Nucleus accumbens (tissue), 56 donors: ENCODE measurements around the gene APBB1IP.
"Not testable (repeated sequence)": the region's sequence is repeated elsewhere in the genome, so short reads cannot be mapped to it uniquely, and the experiment has no call there.

ENCODE experiments used
- DNase-seq, 56 donors: peaks; one replicate each; lab custom pipeline; 2025; lab: John Stamatoyannopoulos, UW

The APBB1IP gene

DNA sequence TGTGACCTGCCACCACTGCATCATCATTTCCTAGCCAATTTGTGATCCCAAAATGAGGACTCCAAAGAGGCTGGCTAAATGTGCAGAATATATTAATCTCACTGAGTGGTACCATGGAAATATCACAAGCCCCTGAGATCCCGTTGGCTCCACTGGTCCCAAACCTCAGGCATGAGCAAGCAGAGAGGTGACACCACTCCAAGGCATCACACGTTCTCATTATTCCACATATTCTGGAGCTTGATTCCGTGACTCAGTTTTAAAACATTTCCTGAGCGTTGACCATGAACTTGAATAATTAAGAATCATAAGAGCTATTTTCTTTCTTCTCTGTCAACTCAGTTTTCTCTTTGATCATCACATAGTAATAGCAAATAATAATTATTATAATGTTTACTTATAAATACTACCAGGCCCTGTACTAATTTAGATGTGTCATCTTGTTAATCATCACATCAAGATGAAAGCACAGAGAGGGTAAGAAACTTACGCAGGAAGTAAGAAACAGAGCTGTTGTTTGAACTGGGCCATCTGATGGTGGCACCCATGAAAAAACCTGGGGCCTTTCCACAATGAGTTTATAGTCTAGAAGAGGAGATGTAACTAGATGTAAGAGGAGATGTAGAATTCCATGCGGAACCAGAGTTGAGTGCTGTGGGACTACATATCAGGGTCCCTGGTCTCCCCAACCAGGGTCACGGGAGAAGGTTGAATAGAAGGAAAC lies 3.5 kb downstream of the APBB1IP start:
- DNase-seq: no peak

DNA sequence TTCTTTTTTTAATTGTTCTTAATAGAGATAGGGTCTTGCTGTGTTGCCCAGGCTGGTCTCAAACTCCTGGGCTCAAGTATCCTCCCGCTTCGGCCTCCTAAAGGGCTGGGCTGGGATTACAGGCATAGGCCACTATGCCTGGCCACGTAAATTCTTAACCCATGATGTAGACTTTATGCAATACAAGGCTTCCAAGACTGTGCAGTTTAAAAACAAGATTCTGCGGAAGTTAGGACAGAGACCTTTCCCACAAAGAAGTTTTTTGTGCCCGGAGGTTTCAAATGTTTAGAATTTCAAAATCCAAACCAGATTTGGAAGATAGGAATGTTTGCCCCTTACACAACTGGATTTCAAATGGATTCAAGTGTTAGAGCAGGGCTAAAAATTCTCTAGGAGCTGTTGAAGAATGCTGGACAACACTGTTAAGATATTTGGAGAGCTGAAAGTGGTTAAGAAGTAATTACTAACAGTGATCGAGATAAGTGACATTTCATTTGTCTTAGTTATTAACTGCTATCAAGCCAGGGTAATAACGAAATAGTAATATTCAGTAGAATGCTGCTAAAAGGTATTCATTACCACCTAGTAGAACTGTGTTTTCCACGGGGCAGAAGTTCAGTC lies 7.4 kb downstream of the APBB1IP start:
- DNase-seq: no peak

DNA sequence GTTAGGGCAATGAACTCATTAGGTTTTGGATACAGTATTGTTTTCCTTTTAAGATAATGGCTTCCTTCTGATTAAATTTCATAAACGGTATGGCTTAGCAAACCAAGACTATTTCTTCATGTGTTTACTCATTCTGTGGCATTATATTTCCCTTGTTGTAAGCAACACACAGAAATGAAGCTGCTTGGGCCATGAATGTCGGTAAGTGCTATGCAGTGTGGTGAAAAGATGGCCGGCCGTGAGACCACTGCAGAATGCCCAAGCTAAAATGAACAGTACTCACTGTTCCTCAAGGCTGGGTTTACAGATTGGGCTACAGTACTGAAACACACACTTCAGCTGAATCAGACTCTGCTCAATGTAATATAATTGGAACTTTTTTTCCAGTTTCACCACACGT lies 8.1 kb downstream of the APBB1IP start:
- DNase-seq: no peak

DNA sequence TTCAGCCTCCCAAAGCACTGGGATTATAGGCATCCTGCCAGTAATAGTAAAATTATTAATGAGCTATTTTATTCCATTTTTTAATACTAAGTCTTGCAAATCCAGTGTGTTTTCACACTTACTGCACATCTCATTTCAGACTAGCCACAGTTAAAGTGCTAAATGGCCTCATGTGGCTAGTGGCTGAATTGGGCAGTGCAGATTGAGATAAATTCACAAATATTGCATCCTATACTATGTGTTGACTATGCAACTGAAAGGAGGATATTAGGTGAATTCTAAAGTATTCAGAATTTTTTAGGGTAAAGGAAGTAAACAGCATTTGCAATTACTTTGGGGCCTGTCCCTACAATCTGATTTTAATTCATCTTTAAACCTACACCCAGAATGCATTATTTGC lies 10.2 kb downstream of the APBB1IP start:
- no peak for DNase-seq

DNA sequence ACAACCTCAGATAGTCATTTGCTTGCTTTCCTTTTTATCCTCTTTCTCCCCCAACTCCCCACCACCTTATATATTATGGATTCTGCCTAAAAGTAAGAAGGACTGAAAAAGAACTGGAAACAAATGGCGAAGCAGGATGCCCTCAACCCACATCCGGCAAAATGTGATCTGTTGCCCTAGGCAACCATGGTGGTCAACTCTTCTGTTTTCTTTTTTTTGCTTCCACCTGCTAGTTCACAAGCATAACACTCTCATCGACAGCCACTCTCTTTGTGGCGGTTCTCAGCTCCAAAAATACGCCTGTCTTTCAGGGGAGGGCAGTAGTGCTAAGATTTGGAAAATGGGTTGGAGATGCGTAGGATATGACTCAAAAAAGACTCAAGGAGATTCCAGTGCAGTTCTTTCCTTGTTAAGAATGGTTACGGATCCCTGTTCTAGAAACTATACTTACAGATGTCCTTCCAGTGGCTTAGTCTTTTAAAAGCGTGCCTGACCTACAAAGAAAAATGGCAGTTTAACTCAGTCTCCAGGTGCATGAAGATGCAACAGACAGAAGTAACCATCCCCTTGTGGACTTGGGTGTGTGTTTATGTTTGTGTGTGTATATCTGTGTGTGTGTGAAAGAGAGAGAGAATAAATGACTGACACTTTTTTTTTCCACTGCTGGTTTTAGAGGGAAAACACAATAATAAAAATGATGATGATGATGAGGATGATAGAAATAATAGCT lies 10.7 kb downstream of the APBB1IP start:
- DNase-seq: no peak

DNA sequence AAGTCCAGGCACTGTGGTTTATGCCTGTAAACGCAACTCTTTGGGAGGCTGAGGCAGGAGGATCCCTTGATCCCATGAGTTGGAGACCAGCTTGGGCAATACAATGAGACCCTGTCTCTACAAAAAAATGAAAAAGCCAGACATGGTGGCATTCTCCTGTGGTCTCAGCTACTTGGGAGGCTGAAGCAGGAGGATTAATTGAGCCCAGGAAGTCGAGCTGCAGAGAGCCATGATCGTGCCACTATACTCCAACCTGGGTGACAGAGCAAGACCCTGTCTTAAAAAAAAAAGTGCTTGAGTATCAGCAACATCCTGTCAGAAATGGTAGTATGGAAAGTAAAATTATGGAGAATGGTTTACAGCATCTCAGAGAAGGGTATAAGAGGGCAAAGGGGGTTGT lies 11.6 kb downstream of the APBB1IP start:
- no peak for DNase-seq

DNA sequence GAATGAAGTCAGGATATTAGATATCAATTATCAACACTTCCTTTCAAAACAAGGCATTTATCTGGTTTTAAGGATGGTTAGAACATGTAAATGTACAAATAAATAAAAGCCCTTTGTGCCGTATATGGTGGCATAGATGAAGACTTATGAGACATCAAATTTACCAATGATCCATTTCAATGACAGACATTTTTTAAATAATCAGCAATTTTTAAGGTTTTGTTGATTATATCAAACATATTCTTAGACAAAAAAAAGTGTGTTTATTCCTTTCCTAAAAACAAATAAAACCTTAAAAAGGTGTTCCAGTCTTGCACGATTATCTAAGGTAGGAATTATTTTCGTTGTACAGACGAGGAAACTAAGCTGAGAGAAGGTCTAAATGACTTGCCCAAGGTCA lies 13.8 kb downstream of the APBB1IP start:
- DNase-seq: no peak

DNA sequence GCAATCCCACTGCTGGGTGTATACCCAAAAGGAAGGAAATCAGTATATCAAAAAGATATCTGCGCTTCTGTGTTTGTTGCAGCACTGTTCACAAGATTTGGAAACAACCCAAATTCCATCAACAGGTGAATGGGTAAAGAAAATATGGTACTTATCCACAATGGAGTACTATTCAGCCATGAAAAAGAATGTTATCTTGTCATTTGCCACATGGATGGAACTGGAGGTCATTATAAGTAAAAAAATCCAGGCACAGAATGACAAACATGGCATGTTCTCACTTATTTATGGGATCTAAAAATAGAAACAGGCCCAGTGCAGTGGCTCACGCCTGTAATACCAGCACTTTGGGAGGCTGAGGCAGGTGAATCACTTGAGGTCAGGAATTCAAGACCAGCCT lies 15.7 kb downstream of the APBB1IP start:
- DNase-seq: no peak

DNA sequence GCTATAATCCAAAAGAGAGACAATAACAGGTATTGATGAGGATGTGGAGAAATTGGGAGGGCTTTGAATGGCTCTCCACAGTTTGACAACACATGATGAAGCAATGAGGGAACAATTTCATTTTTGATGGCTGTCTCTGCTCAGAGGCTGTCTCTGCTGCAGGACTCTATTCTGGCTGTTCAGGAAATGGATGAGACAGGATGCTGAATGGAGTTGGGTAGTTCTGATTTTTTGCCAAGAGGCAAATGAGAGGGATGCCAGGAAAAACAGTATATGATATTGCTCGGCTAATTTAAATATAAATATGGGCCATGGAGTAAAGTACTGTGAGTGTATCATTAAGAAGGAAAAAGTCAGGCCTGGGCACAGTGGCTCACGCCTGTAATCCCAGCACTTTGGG lies 16.8 kb downstream of the APBB1IP start:
- DNase-seq: no peak

DNA sequence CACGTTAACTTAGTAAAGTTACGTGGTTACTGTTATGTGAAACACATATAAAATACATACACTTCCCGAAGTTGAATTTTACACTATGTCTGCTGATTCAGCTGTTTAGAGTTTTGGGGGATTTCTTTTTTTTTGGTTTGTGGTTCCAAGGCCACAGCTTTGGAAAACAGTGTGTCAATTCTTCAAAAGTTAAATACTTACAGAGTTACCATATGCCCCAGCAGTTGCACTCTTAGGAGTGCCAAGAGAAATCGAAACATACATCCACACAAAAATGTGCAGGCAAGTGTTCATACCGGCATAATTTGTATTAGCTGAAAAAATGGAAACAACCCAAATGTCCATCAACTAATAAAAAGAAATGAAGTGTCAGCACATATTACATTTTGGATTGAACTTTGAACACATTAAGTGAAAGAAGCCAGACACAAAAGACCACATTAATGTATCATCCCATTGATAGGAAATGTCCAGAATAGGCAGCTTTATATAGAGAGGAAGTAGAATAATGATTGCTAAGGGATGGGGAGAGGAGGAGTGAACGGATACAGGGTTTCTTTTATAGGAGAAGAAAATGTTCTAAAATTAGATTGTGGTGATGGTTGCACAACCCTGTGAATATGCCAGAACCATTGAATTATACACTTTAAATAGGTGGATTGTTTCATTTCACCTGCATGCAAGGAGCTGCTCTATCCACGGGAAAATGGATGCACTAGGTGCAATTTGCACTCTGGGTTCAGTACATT lies 17.6 kb downstream of the APBB1IP start:
- DNase-seq: no peak

DNA sequence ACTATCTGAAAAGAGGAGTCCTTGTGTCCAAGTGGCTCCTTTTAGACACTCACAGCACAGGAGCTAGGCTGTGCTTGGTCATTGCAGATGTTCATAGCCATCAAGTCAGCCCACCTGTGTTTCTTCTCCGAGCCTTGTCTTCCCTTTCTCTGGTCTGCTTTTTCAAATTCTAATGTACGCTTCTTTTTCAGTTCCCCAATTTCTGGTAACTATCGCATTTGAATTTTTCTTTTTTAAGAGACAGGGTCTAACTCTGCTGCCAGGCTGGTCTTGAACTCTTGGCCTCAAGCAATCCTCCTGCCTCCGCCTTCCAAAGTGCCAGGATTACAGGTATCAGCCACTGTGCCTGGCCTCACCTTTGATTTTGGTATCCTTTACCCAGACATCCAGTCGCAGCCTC lies 18.9 kb downstream of the APBB1IP start:
- DNase-seq: no peak

DNA sequence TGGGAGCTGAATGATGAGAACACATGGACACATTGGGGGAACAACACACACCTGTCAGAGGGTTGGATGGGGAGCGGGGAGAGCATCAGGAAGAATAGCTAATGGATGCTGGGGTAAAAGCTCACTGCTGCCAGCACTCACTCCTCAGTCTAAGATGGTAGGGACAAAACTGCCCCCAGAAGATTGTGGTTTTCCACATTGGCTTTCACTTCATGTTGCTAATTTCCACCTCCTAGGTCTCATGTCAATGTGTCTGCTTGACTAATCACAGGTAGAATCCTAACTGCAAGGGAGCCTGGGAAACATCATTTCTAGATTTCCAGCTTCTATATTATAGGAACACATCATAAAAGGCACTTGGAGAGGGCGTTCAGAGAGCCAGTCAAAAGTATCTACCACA lies 22.6 kb downstream of the APBB1IP start:
- DNase-seq: no peak

DNA sequence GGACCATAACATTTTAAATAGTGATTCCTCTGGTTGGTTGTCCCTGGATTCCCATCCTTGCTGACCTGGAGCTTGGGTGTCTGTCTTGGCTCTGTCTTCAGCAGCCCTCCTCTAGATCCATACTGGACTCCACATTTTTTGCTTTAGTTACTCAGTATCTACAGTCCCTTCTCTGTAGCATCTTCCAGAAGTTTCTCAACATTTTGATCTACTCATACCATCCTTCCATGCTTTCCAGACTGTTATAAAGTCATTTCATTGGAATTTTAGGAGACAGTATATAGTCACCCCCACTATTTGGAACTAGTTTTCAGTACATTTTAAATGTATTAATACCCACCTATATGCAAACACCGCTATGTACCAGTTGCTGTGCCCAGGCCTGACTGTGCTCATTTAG lies 25.8 kb downstream of the APBB1IP start:
- no peak for DNase-seq

DNA sequence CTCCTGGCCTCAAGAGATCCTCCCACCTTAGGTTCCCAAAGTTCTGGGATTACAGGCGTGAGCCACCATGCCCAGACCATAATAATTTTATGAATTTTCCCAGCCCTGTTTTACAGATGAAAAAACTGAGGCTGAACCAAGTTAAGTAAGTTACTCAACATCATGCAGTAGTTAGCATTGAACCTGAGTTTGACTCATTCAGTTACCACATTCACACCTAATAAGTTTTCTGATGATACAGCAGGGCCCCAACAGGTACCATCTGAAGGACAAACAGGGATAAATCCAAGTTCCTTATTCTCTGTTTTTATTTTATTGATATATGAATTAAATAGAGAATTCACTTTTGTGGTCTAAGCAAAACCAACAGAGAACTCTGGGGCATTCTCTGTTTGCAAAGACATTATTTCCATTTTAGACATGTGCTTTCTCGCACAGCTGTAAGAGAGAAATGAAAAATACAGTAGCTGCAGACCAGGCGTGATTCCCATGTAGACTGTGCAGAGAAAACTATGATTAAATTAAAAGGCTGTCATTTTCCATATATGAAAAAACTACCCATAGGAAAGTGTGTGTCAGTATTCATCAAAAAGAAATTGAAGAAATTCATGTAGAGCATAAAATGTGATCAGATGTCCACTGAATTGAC lies 26.6 kb downstream of the APBB1IP start:
- no peak for DNase-seq

DNA sequence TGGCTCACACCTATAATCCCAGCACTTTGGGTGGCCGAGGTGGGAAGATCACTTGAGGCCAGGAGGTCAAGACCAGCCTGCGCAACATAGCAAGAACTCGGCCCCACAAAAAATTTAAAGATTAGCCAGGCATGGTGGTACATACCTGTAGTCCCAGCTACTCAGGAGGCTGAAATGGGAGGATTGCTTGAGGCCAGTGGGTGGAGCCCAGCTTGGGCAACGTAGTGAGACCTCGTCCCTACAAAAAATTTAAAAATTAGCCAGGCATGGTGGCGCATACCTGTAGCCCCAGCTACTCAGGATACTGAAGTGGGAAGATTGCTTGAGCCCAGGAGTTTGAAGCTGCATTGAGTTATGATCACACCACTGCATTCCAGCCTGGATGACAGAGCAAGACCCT lies 28.4 kb downstream of the APBB1IP start:
- DNase-seq: not testable (repeated sequence)

DNA sequence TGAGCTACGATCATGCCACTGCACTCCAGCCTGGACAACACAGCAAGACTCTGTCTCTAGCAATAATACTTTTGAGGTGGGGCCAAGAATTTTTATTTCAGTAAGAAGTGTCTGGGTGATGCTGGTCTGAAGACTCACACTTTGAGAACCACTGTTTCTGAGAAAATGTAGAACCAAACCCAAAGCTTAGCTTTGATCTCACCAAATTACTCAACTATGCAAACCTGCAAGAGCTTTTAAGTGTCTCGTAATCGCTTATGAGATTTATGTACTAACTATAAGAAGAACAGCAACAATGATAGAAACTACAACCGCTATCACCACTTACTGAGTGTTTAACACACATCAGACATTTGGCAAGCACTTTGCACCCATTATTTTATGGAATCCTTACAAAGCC lies 29.5 kb downstream of the APBB1IP start:
- no peak for DNase-seq

DNA sequence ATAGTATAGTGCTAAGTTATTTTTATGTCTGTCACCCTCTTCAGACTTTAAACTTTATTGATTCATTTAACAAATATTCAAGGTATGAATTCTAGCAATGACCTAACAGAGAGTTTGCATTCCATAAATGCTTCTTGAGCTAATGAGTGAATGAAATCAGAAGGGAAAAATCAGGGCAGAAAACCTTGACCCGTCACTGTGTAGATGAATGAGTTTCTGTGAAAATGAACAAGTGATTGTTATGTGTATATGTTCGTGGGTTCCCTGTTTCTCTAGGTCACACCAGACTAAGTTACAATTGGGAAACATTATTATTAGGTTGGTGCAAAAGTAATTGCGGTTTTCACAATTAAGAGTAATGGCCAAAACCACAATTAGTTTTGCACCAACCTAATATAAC lies 30.1 kb downstream of the APBB1IP start:
- DNase-seq: no peak

DNA sequence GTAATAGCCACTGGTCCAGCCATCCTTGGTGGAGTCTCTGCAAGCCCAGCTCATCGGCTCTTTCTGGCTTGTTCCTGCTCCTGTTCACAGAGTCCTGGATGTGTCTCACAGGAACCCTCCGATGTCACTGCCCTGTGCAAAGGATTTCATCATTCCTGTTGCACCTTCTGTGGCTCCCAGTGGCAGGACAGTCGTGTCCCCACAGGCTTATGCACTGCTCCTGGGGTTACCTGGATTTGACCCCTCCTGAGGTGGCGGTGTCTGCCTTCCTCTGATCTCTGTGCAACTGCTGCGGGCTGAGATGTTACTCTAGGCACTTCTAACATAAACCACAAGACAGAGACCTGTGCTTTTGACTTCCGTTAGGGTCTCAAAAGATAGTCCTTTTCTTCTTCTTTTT lies 30.6 kb downstream of the APBB1IP start:
- no peak for DNase-seq

DNA sequence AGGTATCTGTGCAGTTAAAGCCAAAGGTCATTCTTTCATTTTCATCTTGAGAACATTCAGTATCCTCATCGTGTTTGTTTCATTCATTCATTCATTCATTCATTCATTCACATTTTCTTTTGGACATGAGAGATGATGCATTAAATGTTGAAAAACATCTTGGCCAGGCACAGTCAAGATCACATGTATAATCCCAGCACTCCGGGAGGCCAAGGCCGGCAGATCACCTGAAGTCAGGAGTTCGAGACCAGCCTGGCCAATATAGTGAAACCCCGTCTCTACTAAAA lies 34.3 kb downstream of the APBB1IP start:
- no peak for DNase-seq

DNA sequence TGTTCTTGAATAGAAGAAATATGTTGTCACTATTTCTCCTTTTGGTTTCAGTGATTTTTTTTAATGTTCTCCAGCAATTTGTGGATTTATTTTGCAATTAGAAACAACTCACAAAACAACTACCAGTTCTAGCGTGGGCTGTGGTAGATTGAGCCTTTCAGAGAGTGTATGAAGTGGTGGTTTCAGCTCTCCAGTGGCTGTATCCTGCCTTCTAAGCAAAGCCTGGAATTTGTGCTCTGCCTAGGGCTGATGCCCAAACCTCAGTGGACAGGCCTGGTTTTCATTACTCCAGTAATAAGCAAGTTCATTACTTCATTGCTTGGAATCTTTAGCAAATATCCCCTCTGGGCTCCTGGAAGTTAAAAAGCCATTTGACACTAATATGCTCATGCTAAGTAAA lies 35.9 kb downstream of the APBB1IP start:
- no peak for DNase-seq

DNA sequence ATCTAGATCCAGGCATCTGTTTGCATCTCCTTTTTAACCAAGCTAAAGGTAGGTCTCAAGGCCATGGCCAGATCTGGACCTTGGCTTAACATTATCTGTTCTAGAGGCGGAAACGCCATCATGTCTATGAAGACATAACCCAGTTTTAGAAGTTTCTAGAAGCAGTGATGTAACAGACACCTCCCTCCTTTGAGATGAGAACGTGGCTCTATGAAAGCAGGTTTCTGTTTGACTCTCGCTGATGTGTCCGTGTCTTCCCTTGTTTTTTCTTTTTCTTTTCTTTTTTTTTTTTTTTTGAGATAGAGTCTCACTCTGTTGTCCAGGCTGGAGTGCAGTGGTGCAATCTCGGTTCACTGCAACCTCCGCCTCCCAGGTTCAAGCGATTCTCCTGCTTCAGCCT lies 36.7 kb downstream of the APBB1IP start:
- DNase-seq: not testable (repeated sequence)
